Right lobe of liver (tissue), 6 donors: Measurements from ENCODE around the gene ITSN1. TPM values are rescaled to one million over a fixed set of nuclear protein-coding genes. Genes with fewer than 3 reads are reported as not detected.

Source experiments
- ATAC-seq, 4 donors: fragments of 200-7000 bp; cut with Tn5 transposase; one replicate each; pipeline ENCODE4 v1.9.1; 2020; ENCODE audit warnings: mild to moderate bottlenecking in 4 of 4, moderate library complexity in 4 of 4
- DNase-seq, 3 donors: peaks; one replicate each; pipeline ENCODE4 v3.0.0-alpha.2; 2020
- H3K27ac ChIP-seq, 3 donors: fragments of 200-600 bp; one replicate each; pipeline ENCODE4 v1.8.0; 2022
- H3K27me3 ChIP-seq, 2 donors: fragments of 200-600 bp; one replicate each; pipeline ENCODE4 v1.8.0; 2022
- H3K36me3 ChIP-seq, 4 donors: fragments of 200-600 bp; sonication (generic) in 1 of 4; one replicate each; pipeline versions ENCODE4 v1.5.1 to v1.8.0; 2017 to 2022; ENCODE audit warnings: control low read depth in 1 of 4
- H3K4me1 ChIP-seq, 4 donors: fragments of 200-600 bp; sonication (generic) in 1 of 4; one replicate each; pipeline versions ENCODE4 v1.5.1 to v1.8.0; 2017 to 2022; ENCODE audit warnings: control low read depth in 1 of 4
- H3K4me3 ChIP-seq, 3 donors: fragments of 200-600 bp; one replicate each; pipeline ENCODE4 v1.8.0; 2022
- H3K9me3 ChIP-seq, 4 donors: fragments of 200-600 bp; sonication (generic) in 1 of 4; one replicate each; pipeline versions ENCODE4 v1.5.1 to v1.8.0; 2017 to 2022; ENCODE audit warnings: control low read depth in 1 of 4
- CTCF ChIP-seq, 4 donors: fragments of 200-600 bp in 3 of 4; fragments of 450-650 bp in 1 of 4; IDR thresholded peaks; one replicate each; pipeline versions ENCODE4 v1.5.1 to v1.8.0; 2016 to 2022; ENCODE audit warnings: antibody characterized with exemption in 4 of 4, mild to moderate bottlenecking in 2 of 4
- POLR2A ChIP-seq: fragments of 450-650 bp; IDR thresholded peaks from one replicate; pipeline ENCODE4 v1.6.1; 2017; ENCODE audit warnings: antibody characterized with exemption, mild to moderate bottlenecking
- WGBS: methylation state at CpG from one replicate; pipeline ENCODE4 v1.1.6; 2018; ENCODE audit warnings: low coverage, low lambda C conversion rate; ENCODE audit not compliant: insufficient coverage; ENCODE audit errors: missing lambda C conversion rate; 5-methylcytosine and 5-hydroxymethylcytosine counted together
- intact Hi-C, 2 donors: fragments of 100-400 bp; cut with DNase I; formaldehyde crosslinking; loops; one replicate each; pipeline versions ENCODE4 v1.11.2 to v1.14.1; 2022
- total RNA-seq, 6 experiments: library from RNA; depleted of rRNA in 2 of 6; stranded (reverse); fragments of >200 nt in 2 of 6; fragmentation: NEBNext Ultra II Directional in 3 of 6; extraction: Animal tissue kit (Norgen Biotek cat#: 25700) in 3 of 6; gene quantifications; one replicate each; pipeline versions ENCODE4 v1.1.0 to v1.2.4, GENCODE V29; 2016 to 2023
- donor health status: DM: no; HTN: yes; CAD: no.
- donor health status: DM: no; HTN: no; CAD: no.
- donor health status: DM: no; HTN: no; CAD: no.
- donor health status: DM: no; HTN: yes; CAD: no.
- donor health status: DM: no; HTN: yes; CAD: no.

ITSN1 gene
- total RNA-seq, 6 experiments from 2014 or later: 27.8 to 63.1 (median 33.8) TPM

DNA sequence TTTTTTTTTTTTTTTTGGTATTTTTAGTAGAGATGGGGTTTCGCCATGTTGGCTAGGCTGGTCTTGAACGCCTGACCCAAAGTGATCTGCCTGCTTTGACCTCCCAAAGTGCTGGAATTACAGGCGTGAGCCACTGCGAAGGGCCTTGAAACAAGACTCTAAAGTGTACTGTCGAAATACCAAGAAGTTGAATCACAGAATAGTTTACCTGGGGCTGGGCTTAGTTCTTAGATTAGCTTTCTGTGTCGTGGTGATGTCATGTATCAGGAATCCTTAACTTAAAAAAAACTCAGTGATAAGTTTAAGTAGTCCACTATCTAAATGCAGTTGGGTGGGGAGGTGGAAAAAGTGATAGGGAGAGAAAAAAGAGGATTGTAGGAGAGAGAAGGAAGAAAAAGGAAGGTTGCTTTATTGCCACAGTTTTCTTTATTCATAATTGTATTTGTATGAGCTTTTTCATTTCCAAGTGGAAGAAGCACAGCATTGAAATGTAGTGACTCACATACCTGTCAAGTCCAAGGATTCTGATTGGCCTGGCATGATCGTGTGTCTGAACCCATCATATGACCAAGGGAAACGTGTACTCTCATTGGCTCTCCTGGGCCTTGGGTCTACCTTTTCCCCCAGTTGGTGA lies 13.4 kb downstream of the ITSN1 start:
- Histone ChIP-seq H3K4me3 (no peak overlapping the region), H3K9me3 (no peaks in the 10 kb centered on the region), H3K36me3 (no peaks in the 10 kb centered on the region), H3K4me1 (peaks cover 0 to 30% (median 10%) of the 10 kb centered on the region in 4 donors), H3K27me3 (no peaks in the 10 kb centered on the region), H3K27ac (no peak overlapping the region)
- WGBS: 72% methylated on average over 8 of the region's 8 CpGs
- no peak for DNase-seq
- TF ChIP-seq POLR2A (no peak), CTCF (IDR thresholded peaks at IDR 0.05) (no peak)
- ATAC-seq: peak in 1 of 4 donors; percentile 10
- intact Hi-C loops: loop anchor here in 1 of 2 donors (10.0 kb wide), 1 partner anchor 239 kb away; no protein-coding TSS in a partner anchor

DNA sequence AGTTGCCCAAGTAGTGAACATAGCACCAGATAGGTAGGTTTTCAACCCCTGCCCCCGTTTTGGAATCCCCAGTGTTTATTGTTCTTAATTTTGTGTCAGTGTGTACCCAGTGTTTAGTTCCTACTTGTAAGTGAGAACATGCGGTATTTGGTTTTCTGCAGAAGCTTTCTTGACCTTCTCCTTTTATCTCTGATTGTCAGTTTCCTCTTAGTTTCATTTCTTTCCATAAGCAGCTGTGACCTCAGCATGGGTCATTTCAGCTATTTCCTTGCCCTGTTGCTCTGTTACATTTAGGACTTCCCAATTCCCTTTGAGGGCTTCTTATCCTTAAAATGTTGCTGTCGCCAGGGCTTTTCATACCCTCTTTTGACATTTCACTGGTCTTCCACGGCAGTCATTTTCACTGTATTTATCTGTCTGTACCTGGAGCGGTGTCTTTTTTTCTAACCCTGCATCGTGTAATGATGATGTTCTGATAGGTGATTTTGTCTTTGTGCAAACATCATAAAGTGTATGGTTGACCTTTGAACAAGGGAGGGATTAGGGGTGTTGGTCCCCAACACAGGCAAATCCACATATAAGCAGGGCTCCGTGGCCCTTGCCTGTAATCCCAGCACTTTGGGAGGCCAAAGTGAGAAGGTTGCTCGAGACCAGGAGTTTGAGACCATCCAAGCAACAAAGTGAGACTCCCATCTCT lies 15.0 kb downstream of the ITSN1 start:
- H3K36me3 ChIP-seq: no peaks in the 10 kb centered on the region
- WGBS: 54% methylated on average over 8 of the region's 8 CpGs
- peak; percentile 42 to 75 (median 63) for ATAC-seq
- DNase-seq: no peak
- H3K27ac ChIP-seq: peak overlapping the region in 2 of 3 donors; percentile 3 to 16
- no peaks in the 10 kb centered on the region for H3K9me3 ChIP-seq
- peaks cover 0 to 27% (median 10%) of the 10 kb centered on the region in 4 donors for H3K4me1 ChIP-seq
- TF ChIP-seq POLR2A (no peak), CTCF (IDR thresholded peaks at IDR 0.05) (no peak)
- intact Hi-C loops: loop anchor here in 1 of 2 donors (10.0 kb wide), 1 partner anchor 238 kb away; no protein-coding TSS in a partner anchor
- no peak overlapping the region for H3K4me3 ChIP-seq
- no peaks in the 10 kb centered on the region for H3K27me3 ChIP-seq

- DNase-seq (no peak), ATAC-seq (no peak)
- no peak overlapping the region for H3K4me3 ChIP-seq
- peaks cover 0 to 27% (median 10%) of the 10 kb centered on the region in 4 donors for H3K4me1 ChIP-seq
- WGBS: 76% methylated on average over 5 of the region's 7 CpGs
- TF ChIP-seq CTCF (IDR thresholded peaks at IDR 0.05): no peak
- no peak for TF ChIP-seq POLR2A
- intact Hi-C loops: loop anchor here in 1 of 2 donors (10.0 kb wide), 1 partner anchor 236 kb away; no protein-coding TSS in a partner anchor
- H3K9me3 ChIP-seq: no peaks in the 10 kb centered on the region
- H3K27me3 ChIP-seq: no peaks in the 10 kb centered on the region
- H3K27ac ChIP-seq: no peak overlapping the region
- no peaks in the 10 kb centered on the region for H3K36me3 ChIP-seq
Observed at GRCh38 chr21:33658919-33659567, 16.7 kb downstream of the ITSN1 start.

- Histone ChIP-seq H3K36me3 (no peaks in the 10 kb centered on the region), H3K4me1 (peaks cover 0 to 27% (median 10%) of the 10 kb centered on the region in 4 donors), H3K4me3 (no peak overlapping the region), H3K27ac (no peak overlapping the region), H3K27me3 (no peaks in the 10 kb centered on the region), H3K9me3 (no peaks in the 10 kb centered on the region)
- no peak for DNase-seq
- TF ChIP-seq POLR2A (no peak), CTCF (IDR thresholded peaks at IDR 0.05) (no peak)
- 100% methylated on average over 1 of the region's 1 CpG for WGBS
- intact Hi-C loops: loop anchor here in 1 of 2 donors (10.0 kb wide), 1 partner anchor 235 kb away; no protein-coding TSS in a partner anchor
- peak in 2 of 4 donors; percentile 6 to 22 for ATAC-seq
Observed at GRCh38 chr21:33659568-33659949, 17.3 kb downstream of the ITSN1 start.
